Measurements from ENCODE around the gene DDX25.

DDX25 gene

GRCh38 chr11:125923633-125924032, 19.3 kb downstream of the DDX25 start:
- H3K9me2 ChIP-seq (replicated peaks; ENCODE audit: insufficient read depth, low read length), result no peaks in the 10 kb centered on the region
- H3K27ac ChIP-seq (ENCODE audit: low read depth, low read length), result no peak overlapping the region

DNA sequence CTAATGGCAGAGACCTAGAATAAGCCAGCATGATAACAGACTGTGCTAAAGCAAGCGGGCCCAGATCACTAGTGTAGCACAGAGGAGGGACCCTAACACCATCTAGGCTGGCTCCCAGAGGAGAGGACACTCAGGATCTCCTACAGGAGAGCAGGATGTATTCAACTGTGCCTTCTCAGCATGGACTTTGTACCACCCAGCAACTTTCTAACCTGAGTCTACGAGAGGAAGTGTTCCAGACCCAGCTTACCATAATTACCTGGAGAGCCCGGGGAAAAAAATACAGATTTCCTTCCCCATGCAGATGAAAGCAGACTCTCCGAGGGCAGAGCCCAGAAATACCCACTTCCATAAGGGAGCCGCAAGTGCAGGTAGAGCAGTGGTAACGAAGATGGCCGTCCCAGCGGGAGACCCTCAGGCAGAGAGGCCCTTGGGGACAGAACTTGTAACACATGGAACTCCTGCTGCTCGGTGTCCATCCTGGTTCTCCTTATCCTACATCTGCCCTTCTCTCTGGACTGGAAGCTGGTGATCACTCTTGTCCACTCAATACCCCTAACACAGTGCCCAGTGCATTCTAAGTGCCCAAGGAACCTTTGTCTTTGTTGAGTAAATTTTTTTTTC, 20.2 kb downstream of the DDX25 start:
- H3K9me2 ChIP-seq (replicated peaks; ENCODE audit: insufficient read depth, low read length), result no peaks in the 10 kb centered on the region
- no peak overlapping the region for H3K9ac ChIP-seq (ENCODE audit: low read length)
- no peaks in the 10 kb centered on the region for H3F3A ChIP-seq (ENCODE audit: insufficient read depth)
- H3K27ac ChIP-seq (ENCODE audit: low read depth, low read length), result no peak overlapping the region
- no peak overlapping the region for H3K4me2 ChIP-seq (ENCODE audit: low read depth, low read length, poor library complexity, severe bottlenecking)
- no peaks in the 10 kb centered on the region for H3K9me3 ChIP-seq (ENCODE audit: insufficient read depth, low read length)
- H3K36me3 ChIP-seq (ENCODE audit: low read length), result no peaks in the 10 kb centered on the region
- no peaks in the 10 kb centered on the region for H3K79me2 ChIP-seq (ENCODE audit: insufficient read depth, low read length)
- no peaks in the 10 kb centered on the region for H3K27me3 ChIP-seq (ENCODE audit: low read length)
- no peak overlapping the region for H3K4me3 ChIP-seq (ENCODE audit: insufficient read depth, low read length, poor library complexity, severe bottlenecking)
- no peaks in the 10 kb centered on the region for H4K20me1 ChIP-seq (ENCODE audit: low read depth, low read length)
- H2AFZ ChIP-seq (ENCODE audit: low read depth, low read length, severe bottlenecking), result no peak overlapping the region
- TF ChIP-seq, protein P1, sequence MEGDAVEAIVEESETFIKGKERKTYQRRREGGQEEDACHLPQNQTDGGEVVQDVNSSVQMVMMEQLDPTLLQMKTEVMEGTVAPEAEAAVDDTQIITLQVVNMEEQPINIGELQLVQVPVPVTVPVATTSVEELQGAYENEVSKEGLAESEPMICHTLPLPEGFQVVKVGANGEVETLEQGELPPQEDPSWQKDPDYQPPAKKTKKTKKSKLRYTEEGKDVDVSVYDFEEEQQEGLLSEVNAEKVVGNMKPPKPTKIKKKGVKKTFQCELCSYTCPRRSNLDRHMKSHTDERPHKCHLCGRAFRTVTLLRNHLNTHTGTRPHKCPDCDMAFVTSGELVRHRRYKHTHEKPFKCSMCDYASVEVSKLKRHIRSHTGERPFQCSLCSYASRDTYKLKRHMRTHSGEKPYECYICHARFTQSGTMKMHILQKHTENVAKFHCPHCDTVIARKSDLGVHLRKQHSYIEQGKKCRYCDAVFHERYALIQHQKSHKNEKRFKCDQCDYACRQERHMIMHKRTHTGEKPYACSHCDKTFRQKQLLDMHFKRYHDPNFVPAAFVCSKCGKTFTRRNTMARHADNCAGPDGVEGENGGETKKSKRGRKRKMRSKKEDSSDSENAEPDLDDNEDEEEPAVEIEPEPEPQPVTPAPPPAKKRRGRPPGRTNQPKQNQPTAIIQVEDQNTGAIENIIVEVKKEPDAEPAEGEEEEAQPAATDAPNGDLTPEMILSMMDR (IDR thresholded peaks at IDR 0.05; ENCODE audit: insufficient read depth, low read length, poor library complexity, severe bottlenecking), result no peak
- TF ChIP-seq EZH2phosphoT487 (conservative IDR thresholded peaks at IDR 0.05; ENCODE audit: low read length), result no peak

More at GRCh38 chr11:125923633-125924032, 19.3 kb downstream of the DDX25 start:
- Histone ChIP-seq H3K36me3 (ENCODE audit: low read length) (no peaks in the 10 kb centered on the region), H3K9ac (ENCODE audit: low read length) (no peak overlapping the region), H2AFZ (ENCODE audit: low read depth, low read length, severe bottlenecking) (no peak overlapping the region), H4K20me1 (ENCODE audit: low read depth, low read length) (no peaks in the 10 kb centered on the region), H3K27me3 (ENCODE audit: low read length) (no peaks in the 10 kb centered on the region), H3F3A (ENCODE audit: insufficient read depth) (no peaks in the 10 kb centered on the region), H3K4me2 (ENCODE audit: low read depth, low read length, poor library complexity, severe bottlenecking) (no peak overlapping the region), H3K9me3 (ENCODE audit: insufficient read depth, low read length) (no peaks in the 10 kb centered on the region), H3K79me2 (ENCODE audit: insufficient read depth, low read length) (no peaks in the 10 kb centered on the region), H3K4me3 (ENCODE audit: insufficient read depth, low read length, poor library complexity, severe bottlenecking) (no peak overlapping the region)
- TF ChIP-seq, protein P1 (IDR thresholded peaks at IDR 0.05; ENCODE audit: insufficient read depth, low read length, poor library complexity, severe bottlenecking), result no peak
- TF ChIP-seq EZH2phosphoT487 (conservative IDR thresholded peaks at IDR 0.05; ENCODE audit: low read length), result no peak

DNA sequence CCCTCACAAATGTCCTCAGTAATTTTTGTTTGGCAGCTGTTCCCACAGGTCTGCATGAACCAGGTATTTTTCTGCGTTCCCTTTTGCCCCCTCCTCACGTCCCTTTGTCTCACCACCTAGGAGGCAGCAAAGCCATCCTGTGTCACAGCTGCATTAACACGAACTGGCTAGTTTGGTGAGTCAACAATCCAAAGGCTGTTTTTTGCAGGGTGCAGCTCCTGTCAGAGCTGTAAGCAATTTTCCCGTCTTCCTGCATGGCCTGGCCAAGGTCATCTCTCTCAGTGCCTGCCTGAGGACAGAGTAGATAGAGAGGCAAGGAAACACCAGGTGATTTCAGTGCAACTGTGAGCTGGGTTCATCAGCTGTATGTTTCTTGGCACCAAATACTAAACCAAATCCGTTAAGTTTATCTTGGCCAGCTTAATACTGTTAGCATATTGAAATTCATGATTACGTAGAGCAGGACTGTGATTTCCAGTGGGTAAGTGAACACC, 21.0 kb downstream of the DDX25 start:
- Histone ChIP-seq H3K9me2 (replicated peaks; ENCODE audit: insufficient read depth, low read length) (no peaks in the 10 kb centered on the region), H3K27ac (ENCODE audit: low read depth, low read length) (no peak overlapping the region), H3K9me3 (ENCODE audit: insufficient read depth, low read length) (no peaks in the 10 kb centered on the region), H4K20me1 (ENCODE audit: low read depth, low read length) (no peaks in the 10 kb centered on the region), H3K36me3 (ENCODE audit: low read length) (no peaks in the 10 kb centered on the region), H2AFZ (ENCODE audit: low read depth, low read length, severe bottlenecking) (no peak overlapping the region), H3K9ac (ENCODE audit: low read length) (no peak overlapping the region), H3K4me2 (ENCODE audit: low read depth, low read length, poor library complexity, severe bottlenecking) (no peak overlapping the region), H3K27me3 (ENCODE audit: low read length) (no peaks in the 10 kb centered on the region), H3K79me2 (ENCODE audit: insufficient read depth, low read length) (no peaks in the 10 kb centered on the region), H3F3A (ENCODE audit: insufficient read depth) (no peaks in the 10 kb centered on the region), H3K4me3 (ENCODE audit: insufficient read depth, low read length, poor library complexity, severe bottlenecking) (no peak overlapping the region)
- no peak for TF ChIP-seq EZH2phosphoT487 (conservative IDR thresholded peaks at IDR 0.05; ENCODE audit: low read length)
- TF ChIP-seq, protein P1 (IDR thresholded peaks at IDR 0.05; ENCODE audit: insufficient read depth, low read length, poor library complexity, severe bottlenecking), result no peak

All from SU-DHL-6 (cell line).